Panc1 (cell line): Measurements from ENCODE around the gene CGGBP1. TPM values are rescaled to one million over a fixed set of nuclear protein-coding genes. Genes with fewer than 3 reads are reported as not detected.

Experiments used
- ATAC-seq: fragments of 200-7000 bp; cut with Tn5 transposase; 2 replicates; pipeline ENCODE4 v1.9.1; 2020; ENCODE audit warnings: mild to moderate bottlenecking, moderate library complexity
- BruUV-seq: library from RNA; stranded (reverse); fragments of 400-500 nt; replicated peaks from 2 replicates; lab custom pipeline; 2021; lab: Mats Ljungman, UMichigan
- CTCF ChIA-PET: fragments of 300-600 bp; sonication (Branson Sonifier 250); formaldehyde crosslinking; loops from one replicate; lab custom pipeline; 2022; ENCODE audit warnings: antibody characterized with exemption; lab: Charles Lee
- POLR2A ChIA-PET: fragments of 300-600 bp; sonication (Branson Sonifier 250); formaldehyde crosslinking; loops from one replicate; lab custom pipeline; 2022; ENCODE audit warnings: antibody characterized with exemption; lab: Charles Lee
- DNase-seq: peaks from one replicate; pipeline ENCODE4 v3.0.0-alpha.2; 2010; ENCODE audit warnings: low read depth, low spot score
- H3K27ac ChIP-seq: 2 replicates; pipeline ENCODE4 v1.5.1; 2011; ENCODE audit warnings: mild to moderate bottlenecking, low read length, inconsistent platforms
- H3K27me3 ChIP-seq: fragments of 200-500 bp; sonication (Bioruptor generic); 2 replicates; pipeline ENCODE4 v1.6.0; 2014; ENCODE audit warnings: low read length, inconsistent platforms; ENCODE audit not compliant: control insufficient read depth, insufficient read depth
- H3K36me3 ChIP-seq: fragments of 200-500 bp; sonication (Bioruptor generic); 2 replicates; pipeline ENCODE4 v1.5.1; 2014; ENCODE audit warnings: inconsistent platforms, mild to moderate bottlenecking, low read length, moderate library complexity; ENCODE audit not compliant: control insufficient read depth, insufficient read depth
- H3K4me1 ChIP-seq: 2 replicates; pipeline ENCODE4 v1.5.1; 2011; ENCODE audit warnings: inconsistent platforms, mild to moderate bottlenecking, low read length, moderate library complexity; ENCODE audit not compliant: control insufficient read depth, insufficient read depth
- H3K4me3 ChIP-seq, 2 experiments: 2 replicates each; pipeline ENCODE4 v1.5.1; 2011 to 2012; ENCODE audit warnings: low read depth in 2 of 2, low read length in 2 of 2, mild to moderate bottlenecking in 2 of 2, inconsistent platforms in 1 of 2, moderate library complexity in 1 of 2
- H3K9me3 ChIP-seq: fragments of 200-500 bp; sonication (Bioruptor generic); 2 replicates; pipeline ENCODE4 v1.5.1; 2014; ENCODE audit warnings: low read depth, mild to moderate bottlenecking, inconsistent platforms, low read length, moderate library complexity; ENCODE audit not compliant: control insufficient read depth, insufficient read depth
- POLR2AphosphoS5 ChIP-seq: IDR thresholded peaks from 2 replicates; pipeline ENCODE4 v1.6.1; 2012; ENCODE audit warnings: mild to moderate bottlenecking, low read depth, low read length, moderate library complexity
- SIN3A ChIP-seq: IDR thresholded peaks from 2 replicates; pipeline ENCODE4 v1.6.1; 2012; ENCODE audit warnings: low read depth, mild to moderate bottlenecking, low read length, moderate library complexity, borderline replicate concordance; ENCODE audit not compliant: insufficient read depth
- TCF7L2 ChIP-seq: IDR thresholded peaks from 2 replicates; pipeline ENCODE4 v1.6.1; 2011; ENCODE audit warnings: mild to moderate bottlenecking, low read depth, low read length, inconsistent platforms
- in situ Hi-C: cut with HindIII; loops from 2 replicates; pipeline ENCODE4 v1.10.0; 2016; ENCODE audit warnings: low sequenced_read_pairs, low pct_unique_long_range_greater_than_20kb
- intact Hi-C: fragments of 100-400 bp; cut with micrococcal nuclease; formaldehyde crosslinking; loops from one replicate; pipeline ENCODE4 v1.10.0; 2022; ENCODE audit not compliant: unreplicated experiment
- total RNA-seq: library from RNA; stranded (reverse); gene quantifications from one replicate; pipeline ENCODE4 v1.2.1, GENCODE V29; 2021; ENCODE audit not compliant: unreplicated experiment
- TF ChIP-seq, protein P1 (sequence below): fragments of 450-650 bp; IDR thresholded peaks from 2 replicates; pipeline ENCODE4 v1.5.1; 2017; ENCODE audit warnings: mild to moderate bottlenecking
- TF ChIP-seq, protein P2 (sequence below), 2 experiments: IDR thresholded peaks; 2 replicates each; pipeline ENCODE4 v1.6.1; 2011 to 2012; ENCODE audit warnings: low read depth in 2 of 2, control low read depth in 1 of 2, low read length in 1 of 2, mild to moderate bottlenecking in 1 of 2, moderate library complexity in 1 of 2; ENCODE audit not compliant: insufficient read depth in 1 of 2

Gene CGGBP1
- total RNA-seq, 1 experiment from 2014 or later, result 47.2 TPM

DNA sequence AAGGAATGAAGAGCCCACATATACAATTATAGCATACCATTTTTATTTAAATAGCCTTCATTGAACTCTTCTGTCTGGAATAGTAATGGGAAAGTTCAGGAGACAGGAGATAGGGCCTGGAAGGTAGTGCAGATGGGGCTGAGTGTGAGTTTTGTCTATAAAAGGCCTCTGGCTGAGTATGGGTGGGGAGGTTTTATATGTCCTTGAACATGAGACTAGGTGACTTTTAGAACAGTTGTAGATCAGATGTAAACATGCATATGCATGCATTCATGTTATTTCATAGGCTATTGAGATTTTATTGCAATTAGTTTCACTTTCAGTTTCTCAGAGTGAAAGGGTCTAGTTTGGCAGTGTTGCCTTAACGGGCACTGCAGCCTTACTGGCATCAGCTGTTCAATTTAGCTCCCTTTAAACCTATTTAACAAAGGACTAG lies 27.1 kb downstream of the CGGBP1 start:
- Histone ChIP-seq H3K4me1 (no peaks in the 10 kb centered on the region), H3K36me3 (no peaks in the 10 kb centered on the region), H3K27ac (peak overlapping the region; percentile 74), H3K27me3 (no peaks in the 10 kb centered on the region), H3K4me3 (peak overlapping the region; percentile 37 to 65), H3K9me3 (no peaks in the 10 kb centered on the region)
- in situ Hi-C loops, result no loop called here
- no TSS peak for BruUV-seq
- intact Hi-C loops, result no loop called here
- peak; percentile 24 for DNase-seq
- CTCF ChIA-PET, result no interaction called here
- peak; percentile 84 for ATAC-seq
- POLR2A ChIA-PET, result no interaction called here
- TF ChIP-seq POLR2AphosphoS5 (no peak), TCF7L2 (no peak), SIN3A (no peak)
- TF ChIP-seq, protein P1, sequence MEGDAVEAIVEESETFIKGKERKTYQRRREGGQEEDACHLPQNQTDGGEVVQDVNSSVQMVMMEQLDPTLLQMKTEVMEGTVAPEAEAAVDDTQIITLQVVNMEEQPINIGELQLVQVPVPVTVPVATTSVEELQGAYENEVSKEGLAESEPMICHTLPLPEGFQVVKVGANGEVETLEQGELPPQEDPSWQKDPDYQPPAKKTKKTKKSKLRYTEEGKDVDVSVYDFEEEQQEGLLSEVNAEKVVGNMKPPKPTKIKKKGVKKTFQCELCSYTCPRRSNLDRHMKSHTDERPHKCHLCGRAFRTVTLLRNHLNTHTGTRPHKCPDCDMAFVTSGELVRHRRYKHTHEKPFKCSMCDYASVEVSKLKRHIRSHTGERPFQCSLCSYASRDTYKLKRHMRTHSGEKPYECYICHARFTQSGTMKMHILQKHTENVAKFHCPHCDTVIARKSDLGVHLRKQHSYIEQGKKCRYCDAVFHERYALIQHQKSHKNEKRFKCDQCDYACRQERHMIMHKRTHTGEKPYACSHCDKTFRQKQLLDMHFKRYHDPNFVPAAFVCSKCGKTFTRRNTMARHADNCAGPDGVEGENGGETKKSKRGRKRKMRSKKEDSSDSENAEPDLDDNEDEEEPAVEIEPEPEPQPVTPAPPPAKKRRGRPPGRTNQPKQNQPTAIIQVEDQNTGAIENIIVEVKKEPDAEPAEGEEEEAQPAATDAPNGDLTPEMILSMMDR, result no peak
- TF ChIP-seq, protein P2, sequence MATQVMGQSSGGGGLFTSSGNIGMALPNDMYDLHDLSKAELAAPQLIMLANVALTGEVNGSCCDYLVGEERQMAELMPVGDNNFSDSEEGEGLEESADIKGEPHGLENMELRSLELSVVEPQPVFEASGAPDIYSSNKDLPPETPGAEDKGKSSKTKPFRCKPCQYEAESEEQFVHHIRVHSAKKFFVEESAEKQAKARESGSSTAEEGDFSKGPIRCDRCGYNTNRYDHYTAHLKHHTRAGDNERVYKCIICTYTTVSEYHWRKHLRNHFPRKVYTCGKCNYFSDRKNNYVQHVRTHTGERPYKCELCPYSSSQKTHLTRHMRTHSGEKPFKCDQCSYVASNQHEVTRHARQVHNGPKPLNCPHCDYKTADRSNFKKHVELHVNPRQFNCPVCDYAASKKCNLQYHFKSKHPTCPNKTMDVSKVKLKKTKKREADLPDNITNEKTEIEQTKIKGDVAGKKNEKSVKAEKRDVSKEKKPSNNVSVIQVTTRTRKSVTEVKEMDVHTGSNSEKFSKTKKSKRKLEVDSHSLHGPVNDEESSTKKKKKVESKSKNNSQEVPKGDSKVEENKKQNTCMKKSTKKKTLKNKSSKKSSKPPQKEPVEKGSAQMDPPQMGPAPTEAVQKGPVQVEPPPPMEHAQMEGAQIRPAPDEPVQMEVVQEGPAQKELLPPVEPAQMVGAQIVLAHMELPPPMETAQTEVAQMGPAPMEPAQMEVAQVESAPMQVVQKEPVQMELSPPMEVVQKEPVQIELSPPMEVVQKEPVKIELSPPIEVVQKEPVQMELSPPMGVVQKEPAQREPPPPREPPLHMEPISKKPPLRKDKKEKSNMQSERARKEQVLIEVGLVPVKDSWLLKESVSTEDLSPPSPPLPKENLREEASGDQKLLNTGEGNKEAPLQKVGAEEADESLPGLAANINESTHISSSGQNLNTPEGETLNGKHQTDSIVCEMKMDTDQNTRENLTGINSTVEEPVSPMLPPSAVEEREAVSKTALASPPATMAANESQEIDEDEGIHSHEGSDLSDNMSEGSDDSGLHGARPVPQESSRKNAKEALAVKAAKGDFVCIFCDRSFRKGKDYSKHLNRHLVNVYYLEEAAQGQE (IDR thresholded peaks at IDR 0.05; ENCODE audit: insufficient read depth in 1 of 2, low read depth in 2 of 2, low read length in 1 of 2), result no peak

DNA sequence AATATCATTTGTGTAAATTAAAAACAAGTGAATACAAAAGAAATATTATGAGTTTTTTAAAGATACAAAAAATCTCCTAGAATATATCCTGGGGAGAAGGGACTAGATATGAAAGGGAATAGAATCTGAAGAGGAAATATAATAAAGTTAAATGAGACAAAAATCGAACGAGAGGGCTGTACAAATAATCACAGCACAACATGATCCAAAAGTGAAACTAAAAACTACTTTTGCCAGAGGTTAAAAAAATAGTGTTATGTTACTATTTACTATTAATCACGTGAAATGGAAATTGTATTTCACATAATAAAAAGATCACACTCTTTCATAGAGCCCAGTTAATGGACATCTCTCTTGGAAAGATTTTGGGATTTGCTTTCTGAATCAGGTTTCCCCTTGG lies 28.6 kb downstream of the CGGBP1 start:
- BruUV-seq, result no TSS peak
- ChIA-PET CTCF (no interaction called here), POLR2A (no interaction called here)
- no peaks in the 10 kb centered on the region for H3K9me3 ChIP-seq
- no peaks in the 10 kb centered on the region for H3K27me3 ChIP-seq
- H3K36me3 ChIP-seq, result no peaks in the 10 kb centered on the region
- no peak overlapping the region for H3K4me3 ChIP-seq
- ATAC-seq (no peak), DNase-seq (no peak)
- H3K27ac ChIP-seq, result no peak overlapping the region
- H3K4me1 ChIP-seq, result no peaks in the 10 kb centered on the region
- TF ChIP-seq, protein P2 (IDR thresholded peaks at IDR 0.05; ENCODE audit: insufficient read depth in 1 of 2, low read depth in 2 of 2, low read length in 1 of 2), result no peak
- no peak for TF ChIP-seq POLR2AphosphoS5
- TF ChIP-seq SIN3A, result no peak
- TF ChIP-seq, protein P1, result no peak
- no peak for TF ChIP-seq TCF7L2
- in situ Hi-C loops (no loop called here), intact Hi-C loops (no loop called here)
